ENCODE measurements around the gene DHX40.
A peak's percentile ranks its signal among the peaks of the same experiment; 100 is the strongest.

GRCh38 chr17:59521465-59522126 lies 43.8 kb upstream of the DHX40 start:
- TF ChIP-seq CTCF (IDR thresholded peaks at IDR 0.05; ENCODE audit: low read depth, low read length) (peak; percentile 70), POLR2A (IDR thresholded peaks at IDR 0.05; ENCODE audit: extremely low read depth, insufficient read length) (no peak), MAX (IDR thresholded peaks at IDR 0.05; ENCODE audit: low read depth, low read length) (peak; percentile 44), MYC (IDR thresholded peaks at IDR 0.05; ENCODE audit: low read depth, low read length) (no peak)

Data from NB4 (cell line).